ENCODE results near the gene PIPOX.

PIPOX gene

DNA sequence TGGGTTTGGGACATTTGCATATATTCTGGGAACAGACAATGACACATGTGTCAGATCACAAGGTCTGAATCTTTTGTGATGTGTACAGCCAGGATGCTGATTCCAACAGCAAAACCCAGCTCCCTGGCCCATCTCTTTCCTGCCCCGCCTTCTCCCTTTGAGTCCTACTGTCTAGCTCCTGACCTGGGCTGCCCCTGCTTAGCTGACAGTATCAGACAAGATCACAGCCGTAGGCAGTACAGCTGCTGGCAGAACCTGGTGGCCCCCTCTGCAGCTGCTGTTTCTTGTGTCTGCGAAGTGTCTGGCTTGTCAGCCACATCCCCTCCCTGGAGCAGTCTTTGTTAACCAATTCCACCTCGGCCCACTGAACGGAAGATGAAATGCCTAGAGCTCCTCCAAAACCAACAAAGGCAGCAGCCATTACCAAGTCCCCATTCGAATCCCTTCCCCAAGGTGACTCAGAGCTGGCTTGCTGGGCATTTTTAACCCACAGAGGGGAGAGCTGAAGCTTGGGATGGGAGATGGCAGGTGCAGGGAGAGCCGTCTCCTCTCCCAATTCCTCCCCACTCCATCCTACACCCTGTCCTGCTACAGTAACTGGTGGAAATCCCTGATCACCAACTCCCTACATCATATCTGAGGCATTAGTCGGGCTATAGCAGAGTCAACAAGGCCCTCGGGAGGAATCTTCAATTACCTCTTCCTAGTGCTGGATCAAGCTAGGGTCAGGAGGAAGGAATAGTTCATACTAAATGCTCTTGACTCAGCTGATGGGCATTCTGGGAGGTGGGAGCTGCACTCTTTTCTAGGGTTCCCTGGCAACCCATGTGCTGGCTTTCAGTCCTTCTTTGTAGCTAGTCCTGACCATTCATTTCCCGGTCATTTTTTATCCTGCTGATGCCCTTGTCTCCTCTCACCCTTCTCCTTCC lies 5.8 kb downstream of the PIPOX start:
- FAIRE-seq, result no peak
- DNase-seq (ENCODE audit: low spot score), result no peak

- FAIRE-seq (no peak), DNase-seq (ENCODE audit: low spot score) (no peak)
Measured at GRCh38 chr17:29049541-29050145, 6.7 kb downstream of the PIPOX start.

DNA sequence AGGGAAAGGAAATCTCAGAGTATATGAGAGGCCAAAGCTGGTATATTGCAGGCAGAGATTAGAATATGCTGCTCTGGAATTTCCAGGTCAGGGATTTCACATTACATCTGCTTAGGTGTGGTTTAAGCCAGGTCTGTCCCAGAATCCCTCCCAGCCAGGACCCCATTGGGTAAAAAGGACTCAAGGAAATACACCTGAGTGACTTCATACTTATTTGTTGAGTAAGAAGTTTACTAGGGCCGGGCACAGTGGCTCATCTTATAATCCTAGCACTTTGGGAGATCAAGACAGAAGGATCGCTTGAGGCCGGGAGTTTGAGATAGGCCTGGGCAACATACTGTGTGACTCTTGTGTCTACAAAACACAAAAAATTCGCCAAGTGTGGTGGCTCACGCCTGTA lies 7.2 kb downstream of the PIPOX start:
- no peak for DNase-seq (ENCODE audit: low spot score)
- FAIRE-seq, result no peak

DNA sequence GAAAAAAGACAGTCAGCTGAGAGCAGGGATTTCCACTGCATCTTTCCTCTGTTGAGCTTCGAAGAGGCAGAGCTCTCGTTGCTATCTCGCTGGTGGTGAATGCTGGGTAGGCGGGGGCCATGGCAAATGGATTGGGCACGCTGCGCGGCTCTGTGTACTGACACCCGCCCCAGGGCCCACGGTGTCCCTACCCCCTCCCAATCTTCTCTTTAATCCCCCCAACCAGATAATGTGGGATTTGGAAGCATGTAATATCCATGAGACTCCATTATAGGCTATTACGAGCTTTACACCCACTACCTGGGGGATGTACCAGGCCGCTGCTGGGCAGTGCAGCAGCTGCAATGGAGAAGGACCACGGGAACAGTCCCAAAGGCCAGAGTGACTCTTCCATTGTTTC lies 8.3 kb downstream of the PIPOX start:
- DNase-seq (ENCODE audit: low spot score), result no peak
- no peak for FAIRE-seq

DNA sequence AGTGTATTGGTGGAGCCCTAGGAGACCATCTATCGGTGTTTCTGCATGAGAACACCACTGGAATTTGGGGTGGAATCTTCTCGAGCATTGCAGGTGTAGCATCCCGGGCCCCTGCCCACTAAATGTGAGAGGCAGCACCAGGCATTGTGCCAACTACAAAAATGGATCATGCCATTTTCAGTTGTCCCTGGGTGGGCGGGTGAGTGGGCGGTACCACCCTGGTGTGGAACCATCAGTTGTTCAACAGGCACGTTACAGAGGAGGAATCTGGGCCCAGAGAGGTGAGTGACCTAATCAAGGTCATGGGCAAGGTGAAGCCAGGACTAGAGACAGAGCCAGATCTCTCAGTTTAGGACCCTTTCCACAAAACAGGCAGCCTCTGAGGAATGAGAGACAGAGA lies 8.8 kb downstream of the PIPOX start:
- FAIRE-seq (no peak), DNase-seq (ENCODE audit: low spot score) (no peak)

- FAIRE-seq, result no peak
- no peak for DNase-seq (ENCODE audit: low spot score)
Measured at GRCh38 chr17:29054835-29055234, 11.9 kb downstream of the PIPOX start.

DNA sequence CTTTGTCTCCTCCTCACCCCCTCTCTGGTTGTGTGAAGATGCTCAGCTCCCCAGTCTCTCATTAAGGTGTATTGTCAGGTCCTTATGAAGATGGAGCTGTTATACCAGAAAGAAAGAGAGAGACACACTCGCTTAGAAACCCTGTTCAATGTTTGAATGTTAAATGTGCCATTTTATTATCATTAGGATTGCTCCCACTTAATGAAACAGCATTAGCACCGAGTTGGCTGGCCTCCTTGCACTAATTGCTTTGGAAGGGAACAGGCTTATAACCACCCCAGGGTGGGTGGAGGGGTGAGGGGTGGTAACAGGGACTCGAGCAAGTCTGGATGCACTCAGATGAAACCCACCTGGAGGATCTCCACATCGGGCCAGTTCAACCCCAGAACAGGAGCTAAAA lies 14.4 kb downstream of the PIPOX start:
- no peak for DNase-seq (ENCODE audit: low spot score)

GRCh38 chr17:29058391-29058790 lies 15.4 kb downstream of the PIPOX start:
- DNase-seq (ENCODE audit: low spot score), result no peak
- no peak for FAIRE-seq

More for the DNA sequence above, 14.4 kb downstream of the PIPOX start:
- no peak for FAIRE-seq

DNA sequence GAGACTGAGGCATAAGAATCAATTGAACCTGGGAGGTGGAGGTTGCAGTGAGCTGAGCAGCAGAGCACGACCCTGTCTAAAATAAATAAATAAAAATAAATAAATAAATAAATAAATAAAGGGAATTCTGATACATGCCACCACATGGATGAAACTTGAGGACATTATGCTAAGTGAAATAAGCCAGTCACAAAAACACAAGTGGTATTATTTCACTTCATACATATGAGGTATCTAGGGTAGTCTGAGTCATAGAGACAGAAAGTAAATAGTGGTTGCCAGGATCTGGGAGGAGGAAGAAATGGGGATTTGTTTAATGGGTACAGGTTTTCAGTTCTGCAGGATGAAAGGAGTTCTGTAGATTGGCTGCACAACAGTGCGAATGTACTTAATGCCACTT lies 16.3 kb downstream of the PIPOX start:
- FAIRE-seq (no peak), DNase-seq (ENCODE audit: low spot score) (peak; percentile 35)

- DNase-seq (ENCODE audit: low spot score), result no peak
- FAIRE-seq, result no peak
Measured at GRCh38 chr17:29060475-29060874, 17.5 kb downstream of the PIPOX start.

- DNase-seq (ENCODE audit: low spot score), result no peak
- no peak for FAIRE-seq
Measured at GRCh38 chr17:29061036-29061435, 18.1 kb downstream of the PIPOX start.

- DNase-seq (ENCODE audit: low spot score) (no peak), FAIRE-seq (no peak)
Measured at GRCh38 chr17:29062215-29062614, 19.3 kb downstream of the PIPOX start.

DNA sequence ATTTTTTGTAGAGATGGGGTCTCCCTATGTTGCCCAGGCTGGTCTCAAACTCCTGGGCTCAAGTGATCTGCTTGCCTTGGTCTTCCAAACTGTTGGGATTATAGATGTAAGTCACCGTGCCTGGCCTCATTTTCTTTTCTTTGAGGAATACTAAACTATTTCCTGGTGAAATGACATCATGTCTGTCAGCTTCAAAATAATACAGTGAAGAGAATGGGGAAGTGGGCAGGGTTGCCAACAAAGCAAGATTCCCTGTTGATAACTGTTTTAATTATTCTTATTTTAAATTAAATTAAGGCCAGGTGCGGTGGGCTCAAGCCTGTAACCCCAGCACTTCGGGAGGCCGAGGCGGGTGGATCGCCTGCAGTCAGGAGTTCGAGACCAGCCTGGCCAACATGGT lies 21.1 kb downstream of the PIPOX start:
- DNase-seq (ENCODE audit: low spot score) (no peak), FAIRE-seq (no peak)

DNA sequence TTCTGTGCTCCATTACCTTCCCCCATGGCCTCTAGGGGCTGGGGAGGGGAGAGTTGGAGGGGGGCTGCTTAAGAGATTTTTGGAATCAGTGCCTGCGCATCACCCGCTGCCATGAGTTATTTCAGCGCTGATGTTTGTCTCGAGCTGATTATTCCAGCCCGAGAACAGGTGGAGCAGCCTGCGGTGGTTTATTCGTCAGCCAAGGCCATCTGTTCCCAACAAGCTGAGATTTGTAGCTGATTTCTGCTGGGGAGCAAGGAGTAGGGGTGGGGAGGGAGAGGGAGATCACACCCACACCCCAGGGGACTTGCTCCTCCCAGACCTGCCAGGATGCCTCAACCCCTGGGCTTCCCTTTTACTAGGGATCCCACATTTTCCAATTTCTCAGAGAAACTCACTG lies 23.1 kb downstream of the PIPOX start:
- DNase-seq (ENCODE audit: low spot score), result no peak
- FAIRE-seq, result no peak

- DNase-seq (ENCODE audit: low spot score) (no peak), FAIRE-seq (no peak)
Measured at GRCh38 chr17:29066606-29067005, 23.7 kb downstream of the PIPOX start.

GRCh38 chr17:29068818-29069217 lies 25.9 kb downstream of the PIPOX start:
- FAIRE-seq (no peak), DNase-seq (ENCODE audit: low spot score) (no peak)

GRCh38 chr17:29069526-29070041 lies 26.6 kb downstream of the PIPOX start:
- FAIRE-seq (no peak), DNase-seq (ENCODE audit: low spot score) (no peak)

- no peak for FAIRE-seq
Measured at GRCh38 chr17:29070308-29070707, 27.4 kb downstream of the PIPOX start.

GRCh38 chr17:29070781-29071180 lies 27.8 kb downstream of the PIPOX start:
- DNase-seq (ENCODE audit: low spot score), result no peak
- FAIRE-seq, result no peak

More at GRCh38 chr17:29070308-29070707, 27.4 kb downstream of the PIPOX start:
- DNase-seq (ENCODE audit: low spot score), result no peak

DNA sequence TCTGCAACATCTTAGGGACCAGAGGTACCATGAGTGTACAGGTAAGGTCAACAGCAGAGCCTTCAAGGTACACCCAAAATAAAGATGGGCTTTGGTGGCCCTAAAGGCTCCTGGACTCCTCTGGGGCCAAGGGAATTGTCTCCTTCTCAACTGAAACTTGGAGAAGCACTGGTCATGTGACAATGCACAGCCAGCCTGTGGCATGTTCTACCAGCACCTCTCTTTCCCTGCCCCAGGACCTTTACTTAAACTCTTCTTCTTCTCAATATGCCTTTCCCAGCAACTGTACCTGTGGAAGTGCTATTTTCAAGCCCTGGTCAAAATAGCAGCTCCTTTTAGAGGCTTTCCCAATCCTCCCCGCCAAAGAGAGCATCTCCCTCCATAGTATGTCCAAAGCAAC lies 28.4 kb downstream of the PIPOX start:
- DNase-seq (ENCODE audit: low spot score) (no peak), FAIRE-seq (no peak)

GRCh38 chr17:29073045-29073444 lies 30.1 kb downstream of the PIPOX start:
- no peak for FAIRE-seq

DNA sequence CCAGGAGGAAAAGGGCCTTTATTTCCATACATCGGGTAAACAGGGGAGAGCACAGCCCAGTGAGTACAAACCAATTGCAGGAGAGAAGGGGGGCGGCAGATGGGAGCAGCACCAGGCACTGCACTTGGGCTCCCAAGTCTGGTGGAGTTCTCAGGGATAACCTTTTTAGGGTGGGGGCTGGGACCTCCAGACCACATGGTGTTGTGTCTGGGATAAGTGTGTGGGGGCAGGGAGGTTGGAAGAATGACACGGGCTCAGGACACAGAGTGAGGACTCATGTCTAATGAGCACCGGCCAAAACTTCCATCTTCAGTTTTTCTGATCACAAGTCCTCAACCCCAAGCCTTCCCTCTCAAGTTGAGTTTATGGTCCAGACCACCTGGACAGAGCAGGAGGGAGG lies 30.6 kb downstream of the PIPOX start:
- FAIRE-seq, result no peak
- DNase-seq (ENCODE audit: low spot score), result no peak

More at GRCh38 chr17:29073045-29073444, 30.1 kb downstream of the PIPOX start:
- no peak for DNase-seq (ENCODE audit: low spot score)

GRCh38 chr17:29074488-29074887 lies 31.5 kb downstream of the PIPOX start:
- DNase-seq (ENCODE audit: low spot score) (no peak), FAIRE-seq (no peak)

Measured in RCC 7860 (cell line).